AG09319 (cell line): ENCODE data around the gene TMEM161A.
"Not testable (repeated sequence)": the region's sequence is repeated elsewhere in the genome, so short reads cannot be mapped to it uniquely, and the experiment has no call there.

Experiments
- DNase-seq: peaks from one replicate; pipeline ENCODE4 v3.0.0-alpha.2; 2010; ENCODE audit warnings: low read depth; ENCODE audit errors: extremely low read depth
- CTCF ChIP-seq: IDR thresholded peaks from 2 replicates; pipeline ENCODE4 v1.5.1; 2011; ENCODE audit warnings: low read depth, mild to moderate bottlenecking, inconsistent platforms, low read length, moderate library complexity

The TMEM161A gene

GRCh38 chr19:19142347-19142746 is 4.1 kb upstream of the TMEM161A start:
- no peak for DNase-seq
- TF ChIP-seq CTCF: no peak

- no peak for TF ChIP-seq CTCF
- no peak for DNase-seq
These were observed 2.2 kb upstream of the TMEM161A start for GRCh38 chr19:19140476-19140875.

- TF ChIP-seq CTCF: no peak
These were observed 1.6 kb upstream of the TMEM161A start for GRCh38 chr19:19139876-19140229.

GRCh38 chr19:19137556-19138108 is 646 bp downstream of the TMEM161A start:
- no peak for TF ChIP-seq CTCF
- no peak for DNase-seq

More at GRCh38 chr19:19139876-19140229, 1.6 kb upstream of the TMEM161A start:
- DNase-seq: no peak

GRCh38 chr19:19135713-19136112 is 2.6 kb downstream of the TMEM161A start:
- DNase-seq: not testable (repeated sequence)

GRCh38 chr19:19134687-19135158 is 3.6 kb downstream of the TMEM161A start:
- DNase-seq: no peak
- TF ChIP-seq CTCF: no peak

- no peak for DNase-seq
- TF ChIP-seq CTCF: no peak
These were observed 4.3 kb downstream of the TMEM161A start for GRCh38 chr19:19133985-19134384.

- DNase-seq: no peak
- no peak for TF ChIP-seq CTCF
These were observed 5.4 kb downstream of the TMEM161A start for GRCh38 chr19:19132912-19133311.
